H7 (cell line): ENCODE data around the gene PRR12. TPM values are rescaled to one million over a fixed set of nuclear protein-coding genes. Genes with fewer than 3 reads are reported as not detected.

ENCODE experiments used
- DNase-seq: peaks from one replicate; pipeline ENCODE4 v3.0.0; 2012
- H3K27me3 ChIP-seq: 2 replicates; pipeline ENCODE4 v1.6.0; 2011; ENCODE audit warnings: mild to moderate bottlenecking, low read length; ENCODE audit not compliant: control insufficient read depth, insufficient read depth
- H3K36me3 ChIP-seq: replicated peaks from 2 replicates; pipeline ENCODE4 v1.5.1; 2011; ENCODE audit warnings: low read length; ENCODE audit not compliant: control insufficient read depth, insufficient read depth
- H3K4me3 ChIP-seq: 2 replicates; pipeline ENCODE4 v1.5.1; 2011; ENCODE audit warnings: low read depth, mild to moderate bottlenecking, control low read depth, low read length, moderate library complexity; ENCODE audit not compliant: insufficient read depth
- total RNA-seq: library from RNA; depleted of rRNA; stranded (reverse); fragments of >200 nt; shearing (Covaris generic); gene quantifications from 2 replicates; pipeline ENCODE4 v1.2.3, GENCODE V29; 2014

The PRR12 gene
- total RNA-seq, 1 experiment from 2014 or later: 8.2 TPM

DNA sequence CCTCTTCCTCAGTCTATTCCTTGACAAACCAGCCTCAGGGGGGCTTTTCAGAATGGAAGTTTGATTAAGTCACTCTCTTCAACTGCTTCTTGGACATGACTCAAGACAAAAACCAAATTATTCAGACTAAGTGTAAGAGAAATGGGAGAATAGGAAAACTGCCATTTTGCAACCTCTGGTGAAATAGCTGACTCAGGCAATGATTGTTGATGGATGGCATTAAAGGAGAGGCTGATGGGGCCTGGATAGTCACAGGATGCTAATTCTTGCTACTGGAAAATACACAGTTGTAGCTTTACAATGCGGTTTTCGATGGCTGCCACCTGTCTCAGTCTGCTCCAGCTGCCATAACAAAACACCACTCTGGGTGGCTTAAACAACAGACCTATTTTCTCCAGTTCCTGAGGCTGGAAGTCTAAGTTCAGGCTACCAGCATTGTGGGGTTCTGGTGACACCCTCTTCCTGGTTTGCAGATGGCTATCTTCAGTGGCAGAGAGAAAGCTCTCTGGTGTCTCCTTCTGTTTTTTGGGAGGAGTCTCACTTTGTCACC is 16.7 kb upstream of the PRR12 start:
- H3K27me3 ChIP-seq: no peaks in the 10 kb centered on the region
- no peak for DNase-seq
- no peak overlapping the region for H3K4me3 ChIP-seq
- H3K36me3 ChIP-seq: peaks cover 2% of the 10 kb centered on the region

DNA sequence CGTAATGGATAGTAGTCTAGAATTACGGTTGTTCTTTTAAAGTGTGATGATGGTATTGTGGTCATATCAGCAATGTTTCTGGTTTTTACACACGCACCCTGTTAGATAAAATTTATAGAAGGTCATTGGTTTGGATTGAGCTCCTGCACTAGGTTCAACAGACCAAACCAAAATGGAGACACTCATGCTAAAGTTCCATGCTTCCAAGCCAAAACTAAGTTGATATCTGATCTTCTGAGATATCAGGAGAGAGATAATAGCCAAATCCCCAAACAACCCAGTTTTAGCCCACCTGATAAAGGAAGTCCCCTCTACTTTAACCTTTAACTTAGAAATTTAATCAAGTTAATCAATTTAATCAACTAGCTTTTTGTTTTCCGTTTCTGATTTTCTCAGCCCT is 11.8 kb upstream of the PRR12 start:
- no peak for DNase-seq
- Histone ChIP-seq H3K36me3 (peaks cover 2% of the 10 kb centered on the region), H3K4me3 (no peak overlapping the region), H3K27me3 (no peaks in the 10 kb centered on the region)

DNA sequence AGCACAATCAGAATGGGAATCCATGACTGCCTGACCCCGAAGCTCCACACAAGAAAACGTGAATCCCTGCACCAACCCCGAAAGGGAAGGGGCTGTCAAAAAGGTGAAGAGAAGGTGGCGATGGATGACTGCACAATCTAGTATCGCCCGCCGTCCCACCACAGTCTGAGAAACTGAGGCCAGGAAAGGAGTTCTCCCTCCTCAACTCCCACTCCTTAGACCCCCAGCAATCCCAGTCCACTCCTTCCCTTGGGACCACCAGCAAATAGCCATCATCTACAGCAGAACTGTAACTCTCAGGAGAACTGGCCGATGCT is 11.1 kb upstream of the PRR12 start:
- peak overlapping the region; percentile 93 for H3K4me3 ChIP-seq
- peak; percentile 22 for DNase-seq
- peaks cover 2% of the 10 kb centered on the region for H3K36me3 ChIP-seq
- no peaks in the 10 kb centered on the region for H3K27me3 ChIP-seq

DNA sequence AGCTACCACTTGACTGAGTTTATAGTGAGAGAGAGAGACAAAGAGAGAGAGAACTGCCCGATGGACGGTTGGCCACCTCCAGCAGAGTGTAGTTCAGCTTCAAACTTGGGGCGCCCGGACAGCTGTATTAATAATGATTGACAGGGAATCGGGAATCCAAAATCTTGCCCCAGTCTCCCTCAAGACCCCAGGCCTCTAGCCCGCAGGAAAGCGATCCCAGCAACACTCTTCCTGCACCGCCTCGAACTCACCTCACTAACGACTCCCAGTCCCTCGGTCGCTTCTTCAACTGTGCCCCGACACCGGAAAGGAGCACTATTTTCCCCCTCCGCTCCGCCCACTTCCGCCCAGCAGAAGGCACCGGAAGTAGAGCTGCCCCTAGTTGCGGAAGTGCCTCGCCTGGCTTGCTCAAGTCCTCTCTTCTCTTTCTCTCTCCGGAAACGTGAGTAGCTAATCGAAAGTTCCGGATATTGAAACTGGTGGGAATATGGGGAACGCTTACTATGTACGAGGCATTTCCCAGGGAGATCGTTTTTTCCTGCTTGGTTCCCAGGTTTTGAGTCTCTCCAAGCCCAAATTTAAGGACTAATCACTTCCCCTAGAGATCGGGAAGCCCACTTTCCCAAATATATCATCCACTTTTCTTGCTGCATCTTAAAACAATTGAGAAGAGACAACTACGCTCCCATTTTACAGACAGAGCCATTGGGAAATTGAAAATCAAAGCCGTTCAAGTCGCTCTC is 10.5 kb upstream of the PRR12 start, which contains the start of gene NOSIP:
TSS of gene NOSIP (minus strand) at position 293 of the 743 bp plus-strand sequence. CDS start 19,865 bp downstream, outside the sequence.
- Histone ChIP-seq H3K36me3 (peaks cover 2% of the 10 kb centered on the region), H3K4me3 (peak within 1 kb of the TSS; percentile 93), H3K27me3 (no peaks in the 10 kb centered on the region)
- DNase-seq: peak; percentile 90

DNA sequence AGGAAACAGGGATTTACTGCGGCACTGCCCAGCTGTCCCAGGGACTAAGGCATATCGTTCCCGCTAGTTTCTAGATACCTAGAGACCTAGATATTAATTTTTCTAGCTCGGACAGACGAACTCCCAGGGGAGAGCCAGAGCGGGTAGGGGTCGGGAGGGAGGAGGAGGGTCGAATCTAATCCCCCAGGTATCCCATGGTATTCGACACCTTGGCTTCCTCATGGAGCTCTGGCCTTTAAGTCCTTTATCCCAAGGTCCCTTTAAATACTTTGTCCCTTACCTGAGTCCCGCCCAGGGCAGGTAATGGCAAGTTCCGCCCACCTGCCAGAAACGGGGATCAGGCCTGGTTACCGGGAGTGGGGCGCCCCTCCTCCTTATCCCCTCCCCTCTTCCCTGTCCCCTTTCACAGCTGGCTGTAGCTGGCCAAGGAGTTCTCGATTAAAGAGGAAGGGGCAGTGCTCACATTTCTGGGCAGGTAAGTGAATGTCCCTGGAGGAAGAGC is 9.9 kb upstream of the PRR12 start, which contains the start of gene PRRG2:
TSS of gene PRRG2 (plus strand) at position 310 of the 502 bp plus-strand sequence. CDS start 1,904 bp downstream, outside the sequence.
- peak; percentile 53 for DNase-seq

DNA sequence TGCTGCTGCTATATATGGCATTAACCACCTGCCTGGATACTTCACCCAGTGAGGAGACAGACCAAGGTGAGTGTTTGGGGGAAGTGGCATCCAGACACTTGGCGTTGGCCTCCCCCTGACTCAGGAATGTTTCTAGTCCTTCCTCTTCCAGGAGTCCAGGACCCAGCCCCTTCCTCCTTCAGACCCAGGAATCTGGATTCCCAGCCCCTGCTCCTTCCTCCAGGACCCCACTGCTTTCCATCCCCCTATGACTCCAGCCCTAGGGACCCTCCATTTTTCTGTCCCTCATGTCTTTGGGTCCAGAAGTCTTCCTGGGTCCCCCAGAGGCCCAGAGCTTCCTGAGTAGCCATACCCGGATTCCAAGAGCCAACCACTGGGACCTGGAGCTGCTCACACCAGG is 7.7 kb upstream of the PRR12 start:
- H3K27me3 ChIP-seq: no peaks in the 10 kb centered on the region
- DNase-seq: no peak
- H3K4me3 ChIP-seq: no peak overlapping the region
- H3K36me3 ChIP-seq: no peaks in the 10 kb centered on the region

More for the DNA sequence above, 9.9 kb upstream of the PRR12 start, which contains the start of gene PRRG2:
- peaks cover 1% of the 10 kb centered on the region for H3K36me3 ChIP-seq
- H3K4me3 ChIP-seq: peak within 1 kb of the TSS; percentile 93
- no peaks in the 10 kb centered on the region for H3K27me3 ChIP-seq

DNA sequence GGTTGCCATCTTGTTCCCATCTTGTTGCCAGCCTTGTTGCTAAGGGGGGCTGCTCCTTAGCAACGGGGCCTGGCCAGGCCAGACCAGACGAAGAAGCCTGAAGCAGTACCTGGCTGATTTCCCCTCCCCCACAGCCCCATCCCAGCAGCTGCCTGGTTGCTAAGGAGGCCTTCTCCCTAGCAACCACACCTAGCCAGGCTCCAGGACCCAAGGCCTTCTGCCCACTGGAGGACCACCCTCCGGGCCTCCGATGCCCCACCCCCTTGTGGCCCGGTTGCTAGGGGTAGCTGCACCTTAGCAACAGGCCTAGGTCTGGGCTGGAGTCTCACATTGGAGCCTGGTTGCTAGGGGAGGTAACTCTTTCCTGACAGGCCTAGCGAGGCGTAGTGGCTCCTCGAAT is 6.0 kb upstream of the PRR12 start:
- H3K4me3 ChIP-seq: no peak overlapping the region
- peak; percentile 91 for DNase-seq
- H3K36me3 ChIP-seq: no peaks in the 10 kb centered on the region
- no peaks in the 10 kb centered on the region for H3K27me3 ChIP-seq

DNA sequence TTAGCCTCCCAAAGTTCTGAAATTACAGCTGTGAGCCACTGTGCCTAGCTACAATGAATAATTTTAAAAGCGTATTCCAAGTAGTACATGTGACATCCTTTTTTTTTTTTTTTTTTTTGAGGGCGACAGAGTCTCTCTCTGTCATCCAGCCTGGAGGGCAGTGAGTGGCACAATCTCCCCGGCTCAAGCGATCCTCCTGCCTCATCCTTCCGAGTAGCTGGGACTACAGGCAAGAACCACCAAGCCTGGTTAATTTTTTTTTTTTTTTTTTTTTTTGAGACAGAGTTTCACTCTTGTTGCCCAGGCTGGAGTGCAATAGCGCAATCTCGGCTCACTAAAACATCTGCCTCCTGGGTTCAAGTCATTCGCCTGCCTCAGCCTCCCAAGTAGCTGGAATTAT is 3.8 kb upstream of the PRR12 start:
- Histone ChIP-seq H3K4me3 (no peak overlapping the region), H3K27me3 (no peaks in the 10 kb centered on the region), H3K36me3 (no peaks in the 10 kb centered on the region)
- no peak for DNase-seq

DNA sequence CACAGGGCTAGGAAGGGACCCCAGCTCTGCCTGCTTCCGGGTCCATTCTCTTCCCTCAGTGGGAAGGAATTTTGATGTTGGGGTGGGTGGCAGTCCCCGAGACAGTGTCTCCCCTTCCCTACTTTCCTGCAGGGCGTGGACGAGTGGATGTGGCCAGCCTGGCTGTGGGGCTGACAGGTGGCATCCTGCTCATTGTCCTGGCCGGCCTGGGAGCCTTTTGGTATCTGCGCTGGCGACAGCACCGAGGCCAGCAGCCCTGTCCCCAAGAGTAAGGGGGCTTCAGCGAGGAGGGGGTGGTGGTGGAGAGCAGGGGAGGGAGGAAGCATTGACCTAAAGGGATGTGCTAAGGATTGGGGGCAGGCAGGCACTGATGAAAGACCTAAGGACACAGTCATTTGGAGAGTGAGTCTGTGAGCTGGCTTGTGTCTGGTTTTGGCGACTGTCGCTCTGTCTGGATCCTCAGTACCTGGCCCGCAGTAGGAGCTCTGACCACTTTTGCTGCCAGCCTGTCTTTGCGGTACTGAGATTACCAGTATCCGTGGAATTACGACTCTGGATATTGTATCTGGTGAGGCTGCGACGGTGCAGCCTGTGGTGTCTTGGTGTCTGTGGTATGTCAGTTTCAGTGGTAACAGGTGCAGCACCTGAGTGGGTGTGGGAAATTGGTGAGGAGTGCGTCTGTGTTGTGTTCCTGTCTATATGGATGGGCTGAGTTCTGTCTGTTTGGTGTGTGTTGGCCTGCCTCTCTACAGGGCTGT is 2.4 kb upstream of the PRR12 start:
- Histone ChIP-seq H3K27me3 (no peaks in the 10 kb centered on the region), H3K36me3 (no peaks in the 10 kb centered on the region), H3K4me3 (no peak overlapping the region)
- peak; percentile 15 for DNase-seq

DNA sequence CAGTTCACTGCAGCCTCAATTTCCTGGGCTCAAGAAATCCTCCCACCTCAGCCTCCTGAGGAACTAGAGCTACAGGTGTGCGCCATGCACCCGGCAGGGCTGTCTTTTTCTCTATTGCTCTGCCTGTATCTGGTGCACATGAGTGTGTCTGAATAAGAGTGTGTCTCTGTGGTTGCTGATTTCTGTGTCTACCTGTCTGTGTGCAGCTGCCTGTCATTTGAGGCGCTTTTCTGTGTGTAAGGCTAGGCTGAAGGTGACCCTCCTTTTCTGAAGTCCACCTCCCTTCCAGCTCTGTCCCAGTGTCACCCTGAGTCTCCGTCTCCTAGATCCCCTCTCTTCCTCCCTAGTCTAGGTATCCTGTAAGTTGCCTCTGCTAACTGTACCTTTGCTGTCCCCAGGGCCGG is 1.5 kb upstream of the PRR12 start:
- Histone ChIP-seq H3K4me3 (no peak overlapping the region), H3K27me3 (no peaks in the 10 kb centered on the region)

DNA sequence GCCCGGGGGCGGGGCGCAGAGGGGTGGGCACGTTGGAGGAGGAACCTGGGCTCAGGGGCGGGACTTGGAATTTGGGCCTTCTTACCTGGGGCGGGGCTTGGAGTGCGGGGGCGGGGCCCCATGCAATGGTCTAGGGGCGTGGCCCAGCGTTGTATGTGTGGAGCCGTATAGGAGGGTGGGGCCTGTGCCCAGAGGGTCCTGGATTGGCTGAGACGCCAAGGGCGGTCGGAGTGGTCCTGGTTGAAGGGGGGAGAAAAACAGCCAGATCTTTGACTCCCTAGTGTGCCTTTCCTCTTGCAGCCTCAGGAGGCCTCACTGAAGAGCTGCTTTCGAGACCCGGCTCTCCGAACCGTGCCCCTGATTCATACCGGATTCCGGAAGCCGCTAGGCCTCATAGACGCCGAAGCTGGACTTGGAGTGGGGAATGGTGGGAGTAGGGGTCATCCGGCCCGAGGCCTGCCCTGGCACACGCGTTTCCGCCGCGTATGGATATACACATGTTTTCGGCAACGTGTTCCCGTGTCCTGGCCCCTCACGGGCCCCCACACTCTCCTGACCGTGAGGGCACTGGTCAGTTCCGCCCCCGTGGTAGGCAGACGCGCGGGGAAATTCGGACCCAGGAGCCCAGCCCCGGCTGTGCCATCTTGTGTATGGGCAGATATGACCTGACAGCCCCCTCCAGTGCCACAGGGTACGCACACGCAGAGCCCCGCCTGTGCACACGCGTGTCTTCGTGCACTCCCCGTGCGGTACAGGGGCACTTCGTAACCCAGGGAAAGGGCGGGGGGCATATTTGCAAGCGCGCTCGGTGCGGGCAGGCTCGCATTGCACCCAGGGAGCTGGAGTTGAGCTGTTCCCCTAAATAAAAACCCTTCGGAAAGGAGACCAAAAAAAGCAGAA is 661 bp upstream of the PRR12 start:
- peak overlapping the region; percentile 93 for H3K4me3 ChIP-seq
- no peaks in the 10 kb centered on the region for H3K27me3 ChIP-seq
- peak; percentile 100 for DNase-seq
- peaks cover 8% of the 10 kb centered on the region for H3K36me3 ChIP-seq

More for the DNA sequence above, 1.5 kb upstream of the PRR12 start:
- H3K36me3 ChIP-seq: peaks cover 6% of the 10 kb centered on the region
- no peak for DNase-seq

DNA sequence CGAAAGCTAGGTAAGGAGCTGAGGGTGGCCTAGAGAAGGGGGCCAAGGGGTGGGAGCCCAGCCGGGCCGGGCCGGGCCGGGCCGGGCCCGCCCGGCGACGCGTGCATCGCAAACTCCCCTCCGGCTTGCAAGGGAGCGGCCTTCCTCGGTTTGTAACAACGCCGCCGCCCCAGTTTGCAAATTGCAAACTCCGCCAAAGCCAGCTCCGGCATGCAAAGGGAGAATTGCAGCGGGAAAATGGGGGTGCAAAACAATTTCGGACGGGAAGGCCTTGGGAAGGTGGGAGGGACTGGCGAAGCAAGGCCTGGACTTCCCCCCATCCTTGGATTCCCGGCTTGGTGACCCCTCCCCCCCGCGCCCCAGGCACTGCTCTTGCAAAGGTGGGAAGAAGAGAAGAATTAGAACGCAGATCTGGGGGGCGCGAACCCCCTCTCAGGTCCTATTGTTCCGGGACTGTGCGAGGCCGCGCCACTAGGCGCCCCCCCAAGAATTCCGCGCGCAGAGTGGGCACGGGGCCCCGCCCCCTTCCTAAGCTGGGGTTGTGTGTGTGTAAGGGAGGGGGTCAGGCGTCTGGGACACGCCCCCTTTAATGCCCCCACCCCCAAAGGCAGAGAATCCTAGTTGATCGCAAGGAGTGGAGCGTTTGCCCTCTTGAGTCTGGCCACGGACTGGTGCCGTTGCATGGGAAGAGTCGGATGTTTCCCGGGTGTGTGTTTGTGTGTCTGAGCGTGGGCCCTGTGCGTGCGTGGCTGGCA is 926 bp downstream of the PRR12 start:
- peak; percentile 86 for DNase-seq
- Histone ChIP-seq H3K36me3 (peaks cover 8% of the 10 kb centered on the region), H3K27me3 (no peaks in the 10 kb centered on the region), H3K4me3 (peak overlapping the region; percentile 93)

DNA sequence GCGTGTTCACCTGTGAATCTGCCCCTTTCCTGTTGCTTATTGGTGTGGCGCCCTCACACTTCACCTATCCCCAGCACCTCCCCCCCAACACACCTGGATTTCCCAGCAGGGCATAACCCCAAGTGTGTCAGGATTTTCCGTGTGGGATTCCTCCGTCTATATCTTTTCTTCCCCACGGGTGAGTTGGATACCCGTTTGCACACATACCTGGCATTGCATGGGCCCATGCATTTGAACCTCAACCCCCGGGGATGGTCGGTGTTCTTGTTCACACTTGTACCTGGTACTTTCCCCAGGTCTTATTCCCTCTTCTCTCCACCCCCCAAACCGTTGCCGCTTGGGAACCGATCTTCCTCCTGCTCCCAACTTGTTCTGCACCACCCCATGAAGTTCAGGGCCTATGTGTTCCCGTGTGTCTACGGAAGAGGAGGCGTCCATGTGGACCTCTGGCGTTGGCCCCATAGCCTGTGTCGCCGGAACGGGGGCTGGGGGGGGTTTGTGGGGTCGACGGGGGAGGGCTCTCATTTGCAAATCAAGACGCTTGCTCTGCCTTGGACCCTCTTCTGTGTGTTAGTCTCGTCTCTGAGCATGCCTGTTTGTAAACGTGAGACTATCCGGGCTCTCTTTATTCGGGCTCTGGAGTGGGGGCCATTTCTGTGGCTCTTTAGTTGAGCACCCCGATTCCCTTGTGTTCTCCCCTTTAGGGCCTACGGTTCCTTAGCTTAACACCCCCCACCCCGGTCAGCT is 1.7 kb downstream of the PRR12 start:
- peak; percentile 79 for DNase-seq
- H3K4me3 ChIP-seq: peak overlapping the region; percentile 93
- peaks cover 10% of the 10 kb centered on the region for H3K36me3 ChIP-seq
- H3K27me3 ChIP-seq: no peaks in the 10 kb centered on the region
